UCSD-AML1 (cell line): Measurements from ENCODE around the gene MTCH2.

Experiments
- DNase-seq: peaks from one replicate; lab custom pipeline; 2025; ENCODE audit not compliant: unreplicated experiment; lab: John Stamatoyannopoulos, UW

MTCH2 gene

DNA sequence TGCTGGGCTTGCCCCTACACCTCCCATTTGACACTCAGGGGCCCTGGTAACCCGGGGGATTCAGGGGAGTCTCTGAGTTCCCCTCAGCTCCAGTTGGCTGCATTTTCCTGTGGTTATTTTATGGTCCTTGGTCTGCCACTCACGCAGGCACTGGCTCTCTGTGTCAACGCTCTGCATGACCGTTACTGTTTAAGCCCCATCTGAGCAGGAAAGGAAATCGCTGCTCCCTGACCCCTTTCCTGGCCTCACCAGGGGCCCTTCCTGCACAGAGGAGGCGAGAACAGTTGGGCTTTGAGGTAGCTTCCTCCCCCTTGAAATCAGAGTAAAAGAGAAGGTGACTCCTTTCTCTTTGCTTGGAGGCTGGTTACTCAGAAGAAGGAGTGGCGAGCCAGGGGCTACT, 50.6 kb downstream of the MTCH2 start:
- DNase-seq = peak; percentile 69

DNA sequence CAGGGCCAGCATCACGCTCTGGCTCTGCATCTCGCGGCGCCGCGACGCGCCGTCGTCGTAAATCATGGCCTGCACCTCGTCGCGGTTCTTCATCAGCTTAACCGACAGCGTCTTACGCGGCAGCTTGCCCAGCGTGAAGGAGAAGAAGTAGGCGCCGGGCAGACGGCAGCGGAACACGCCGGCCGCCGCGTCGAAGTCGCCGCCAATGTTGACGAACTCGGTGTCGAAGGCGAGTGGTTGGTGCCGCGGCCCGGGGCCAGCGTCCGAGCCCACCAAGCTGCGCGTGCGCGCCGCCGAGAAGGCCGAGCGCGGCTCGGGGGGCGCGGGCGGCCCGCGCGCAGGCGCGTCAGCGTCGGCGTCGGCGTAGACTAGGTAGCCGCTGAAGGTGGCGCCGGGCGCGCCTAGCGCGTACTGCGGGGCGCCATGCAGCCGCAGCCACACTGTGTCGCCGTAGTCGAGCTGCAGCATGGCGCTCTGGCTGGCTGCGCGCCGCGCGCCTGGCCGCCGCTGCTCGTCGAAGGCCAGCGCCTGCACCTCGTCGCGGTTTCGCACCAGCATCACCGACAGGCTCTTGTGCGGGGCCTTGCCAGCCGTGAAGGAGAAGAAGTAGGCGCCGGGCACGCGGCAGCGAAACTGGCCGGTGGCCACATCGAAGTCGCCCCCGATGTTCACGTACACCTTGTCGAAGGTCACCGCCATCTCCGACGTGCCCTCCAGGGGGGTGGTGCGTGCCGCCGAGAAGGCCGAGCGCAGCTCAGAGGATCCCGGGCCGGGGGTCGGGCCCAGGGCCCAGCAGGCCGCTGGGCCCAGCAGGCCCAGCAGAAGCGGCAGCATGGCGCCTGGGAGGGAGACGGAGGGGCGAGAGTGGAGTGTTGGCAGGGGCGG, 52.1 kb downstream of the MTCH2 start:
- DNase-seq = no peak

DNA sequence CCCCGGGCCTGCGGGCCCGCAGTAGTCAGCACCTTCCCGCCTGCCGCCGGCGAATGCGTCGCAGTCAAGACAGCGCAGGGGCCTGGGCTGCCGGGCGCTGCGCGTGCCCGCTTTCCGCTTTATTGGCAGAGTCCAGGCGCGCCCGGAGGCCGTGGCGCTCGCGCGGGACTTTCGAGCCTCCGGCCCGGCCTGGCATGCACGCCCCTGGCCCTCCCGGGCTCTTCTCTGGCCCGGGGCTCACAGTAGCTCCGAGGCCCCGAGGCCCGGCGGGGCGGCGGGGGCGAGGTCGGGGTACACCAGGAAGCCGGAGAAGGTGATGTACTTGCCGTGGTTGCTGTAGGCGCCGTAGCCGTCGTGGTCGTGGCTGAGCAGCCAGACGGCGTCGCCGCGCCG, 52.8 kb downstream of the MTCH2 start:
- DNase-seq = no peak

DNA sequence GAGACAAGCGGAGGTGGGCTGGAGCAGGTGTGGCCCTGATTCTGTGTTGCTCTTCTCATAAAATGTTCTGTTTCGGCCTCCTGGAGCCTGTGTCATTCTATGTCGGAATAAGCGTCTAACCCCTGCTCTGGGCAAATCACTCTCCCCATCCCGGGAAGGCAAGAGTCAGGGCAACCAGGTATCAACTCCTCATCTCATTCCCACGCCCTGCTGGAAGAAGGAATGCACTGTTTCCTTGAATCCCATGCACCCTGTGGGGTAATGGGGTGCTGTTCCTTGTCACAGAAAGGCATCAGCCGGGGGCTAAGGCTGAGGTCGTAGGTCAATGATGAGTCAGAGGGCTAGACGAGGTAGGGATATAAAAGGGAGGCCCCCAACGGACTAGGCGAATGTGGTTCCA, 53.2 kb downstream of the MTCH2 start:
- no peak for DNase-seq

DNA sequence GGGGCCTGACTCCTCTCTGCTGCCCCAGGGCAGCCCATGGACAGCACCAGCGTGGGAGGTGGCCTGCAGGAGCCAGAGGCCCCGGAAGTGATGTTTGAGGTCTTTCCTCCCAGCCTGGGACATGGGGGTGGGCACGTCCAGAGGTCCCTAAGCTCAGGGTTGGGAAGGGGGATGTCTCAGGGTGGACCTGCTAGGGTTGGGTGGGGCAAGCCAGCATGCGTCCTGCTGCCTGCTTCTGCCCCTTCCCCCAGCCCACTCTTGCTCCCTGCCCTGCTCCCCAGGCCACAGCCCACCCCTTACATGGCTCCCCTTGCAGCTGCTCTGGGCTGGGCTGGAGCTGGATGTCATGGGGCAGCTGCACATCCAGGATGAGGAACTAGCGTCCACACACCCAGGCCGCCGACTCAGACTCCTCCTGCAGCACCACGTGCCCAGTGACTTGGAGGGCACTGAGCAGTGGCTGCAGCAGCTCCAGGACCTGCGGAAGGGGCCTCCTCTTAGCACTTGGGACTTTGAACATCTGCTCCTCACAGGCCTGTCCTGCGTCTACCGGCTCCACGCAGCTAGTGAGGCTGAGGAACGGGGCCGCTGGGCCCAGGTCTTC, 54.5 kb downstream of the MTCH2 start:
- peak; percentile 25 for DNase-seq

DNA sequence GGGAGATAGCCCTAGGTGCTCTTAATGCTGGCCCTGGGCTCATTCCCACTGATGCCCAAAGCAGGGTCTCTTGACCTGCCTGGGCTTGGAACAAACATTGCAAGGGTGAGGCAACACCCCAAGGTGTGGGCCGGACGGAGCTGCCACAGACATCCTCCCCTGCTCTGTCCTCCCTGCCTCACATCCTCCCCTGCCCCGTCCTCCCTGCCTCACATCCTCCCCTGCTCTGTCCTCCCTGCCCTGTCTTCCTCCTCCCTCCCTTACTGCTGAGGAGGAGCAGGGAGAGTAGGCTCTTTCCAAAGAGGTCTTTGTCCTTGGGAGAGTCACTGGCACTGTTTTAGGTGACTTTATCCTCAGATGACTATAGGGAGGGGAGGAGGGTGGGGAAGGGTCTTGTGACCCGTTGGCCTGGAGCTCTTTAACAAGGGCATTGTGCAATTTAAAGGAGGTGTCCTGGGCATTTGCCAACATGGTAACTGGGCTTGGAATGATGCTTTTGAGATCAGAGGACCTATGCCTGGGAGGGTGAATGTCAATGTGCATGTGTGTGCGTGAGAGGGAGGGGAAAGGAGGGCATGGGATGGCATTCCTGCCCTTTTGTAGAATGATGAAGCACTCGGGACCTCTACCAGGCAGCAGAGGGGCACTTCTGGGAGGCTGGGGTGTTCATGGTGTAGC, 55.2 kb downstream of the MTCH2 start:
- no peak for DNase-seq

DNA sequence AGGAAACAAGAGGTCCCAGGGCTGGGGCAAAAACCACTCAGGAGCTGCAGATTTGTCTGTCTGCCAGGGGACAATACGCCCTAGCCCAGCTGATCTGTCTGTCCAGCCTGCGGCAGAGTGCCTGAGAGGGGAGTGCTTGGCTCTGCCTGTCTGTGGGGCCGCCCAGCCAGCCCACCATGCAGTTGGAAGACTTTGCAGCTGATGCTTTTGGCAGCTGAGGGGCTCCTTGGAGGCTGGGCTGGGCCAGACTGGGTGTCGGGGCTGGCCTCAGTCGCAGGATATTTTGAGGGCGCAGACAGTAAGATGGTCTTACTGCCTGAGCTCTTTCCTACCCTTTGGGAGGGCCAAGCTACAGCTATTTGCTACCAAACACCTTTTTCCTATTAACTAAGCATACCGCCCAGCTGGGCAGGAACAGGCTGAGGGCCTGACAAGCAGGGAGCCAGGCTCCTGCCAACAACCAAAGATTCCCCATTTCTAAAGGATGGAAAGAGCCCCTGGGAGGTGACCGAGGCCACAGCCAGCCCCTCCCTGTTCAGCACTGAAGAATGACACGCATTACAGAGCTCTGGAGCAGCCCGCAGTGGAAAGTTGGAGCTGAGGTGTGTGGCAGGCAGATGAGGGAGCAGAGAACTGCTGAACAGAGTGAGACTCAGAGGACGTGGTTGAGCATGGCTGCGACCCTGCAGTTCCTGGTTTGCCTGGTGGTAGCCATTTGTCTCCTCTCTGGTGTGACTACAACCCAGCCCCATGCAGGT, 56.1 kb downstream of the MTCH2 start, which contains the start of gene FAM180B:
Gene FAM180B (plus strand): TSS at position 581 of the 758 bp plus-strand sequence. CDS start 91 bp downstream, at position 672.
- DNase-seq = no peak

DNA sequence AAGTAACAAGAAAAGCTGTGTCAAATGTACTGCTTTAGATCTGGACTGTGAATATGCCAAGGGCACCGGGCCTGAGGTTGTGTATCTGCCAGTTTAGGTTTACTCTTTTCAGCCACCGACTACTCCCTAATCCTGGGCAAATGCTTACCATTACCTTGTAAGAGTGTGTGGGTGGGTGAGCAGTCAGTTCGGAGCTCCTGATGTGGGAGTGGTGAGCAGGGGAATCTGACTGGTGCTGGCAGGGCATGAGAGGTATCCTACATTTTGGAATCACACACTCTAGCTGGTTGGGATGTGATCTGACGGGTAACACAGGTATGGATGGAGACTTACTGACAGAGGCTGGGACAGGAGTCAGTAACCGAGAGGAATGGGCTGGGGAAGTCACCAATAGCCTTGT, 58.5 kb downstream of the MTCH2 start:
- DNase-seq = no peak

DNA sequence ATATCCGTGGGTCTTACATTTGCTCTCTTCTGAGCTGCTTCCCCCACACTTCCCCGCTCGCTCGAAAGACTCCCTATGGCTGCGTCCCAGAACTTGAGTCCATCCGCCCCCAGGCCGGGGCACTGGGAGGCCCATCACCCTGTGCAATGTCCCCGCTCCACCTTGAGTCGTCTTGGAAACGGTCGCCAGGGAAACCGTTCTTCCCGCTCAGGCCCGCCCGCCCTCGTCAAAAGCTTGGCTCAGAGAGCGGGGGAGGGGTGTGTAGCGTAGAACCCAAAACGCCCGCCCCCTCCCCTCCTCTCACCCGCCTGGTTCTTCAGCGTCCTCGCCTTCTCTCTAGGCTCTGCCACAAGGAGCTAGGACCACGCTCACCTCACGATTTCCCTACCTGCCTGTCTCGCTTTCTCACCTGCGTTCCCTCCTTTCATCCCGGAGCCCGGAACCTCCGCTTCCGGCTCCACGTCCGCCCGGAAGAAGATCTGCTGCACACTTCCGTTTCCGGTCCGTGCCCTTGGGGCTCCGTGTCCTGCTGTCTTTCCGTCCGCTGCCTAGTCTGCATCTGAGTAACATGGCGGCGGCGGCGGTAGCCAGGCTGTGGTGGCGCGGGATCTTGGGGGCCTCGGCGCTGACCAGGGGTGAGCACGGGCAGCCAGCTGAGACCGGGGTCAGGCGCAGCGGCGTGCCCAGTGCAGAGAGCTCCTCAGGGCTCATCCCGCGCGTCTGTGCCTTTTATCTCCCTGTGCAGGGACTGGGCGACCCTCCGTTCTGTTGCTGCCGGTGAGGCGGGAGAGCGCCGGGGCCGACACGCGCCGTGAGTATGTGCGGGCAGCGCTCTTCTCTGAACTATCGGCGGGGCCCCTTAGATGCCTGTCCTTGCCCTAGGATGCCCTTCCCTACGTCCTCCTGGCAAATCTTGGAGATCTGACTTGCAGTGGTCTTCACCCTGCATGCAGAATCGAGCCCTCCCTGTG, 63.5 kb downstream of the MTCH2 start, which contains the start of the genes KBTBD4 and NDUFS3:
Gene KBTBD4 (minus strand): TSS at position 447 of the 971 bp plus-strand sequence. CDS start 19 bp downstream, at position 428.
Gene NDUFS3 (plus strand): TSS at position 551 of the 971 bp plus-strand sequence. CDS start 18 bp downstream, at position 569.
- peak; percentile 90 for DNase-seq

DNA sequence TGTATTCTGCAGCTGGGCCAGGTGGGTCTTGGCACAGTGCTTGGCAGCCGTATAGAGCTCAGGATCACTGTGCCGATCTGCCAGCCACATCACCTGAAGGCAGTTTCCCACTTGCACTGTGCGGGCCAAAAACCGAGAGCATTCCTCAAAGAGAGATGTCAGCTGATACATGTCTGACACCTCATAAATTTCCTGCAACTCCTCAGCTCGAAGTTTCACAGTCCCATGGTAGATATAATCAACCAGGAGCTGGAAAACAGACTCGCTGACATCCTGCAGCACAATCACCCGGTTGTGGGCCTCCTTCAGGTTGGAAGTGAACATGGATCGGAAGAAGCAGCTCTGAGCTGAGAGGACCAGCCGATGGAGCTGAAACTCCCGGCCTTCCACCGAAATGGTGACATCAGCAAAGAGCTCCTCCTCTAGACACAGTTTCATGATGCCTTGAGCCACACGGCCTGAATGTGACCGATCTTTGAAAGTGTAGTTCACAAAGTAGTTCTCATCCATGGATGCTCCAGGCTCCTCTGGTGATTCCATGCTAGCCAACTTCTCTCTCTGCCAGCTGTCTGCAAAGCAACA, 64.8 kb downstream of the MTCH2 start:
- no peak for DNase-seq

DNA sequence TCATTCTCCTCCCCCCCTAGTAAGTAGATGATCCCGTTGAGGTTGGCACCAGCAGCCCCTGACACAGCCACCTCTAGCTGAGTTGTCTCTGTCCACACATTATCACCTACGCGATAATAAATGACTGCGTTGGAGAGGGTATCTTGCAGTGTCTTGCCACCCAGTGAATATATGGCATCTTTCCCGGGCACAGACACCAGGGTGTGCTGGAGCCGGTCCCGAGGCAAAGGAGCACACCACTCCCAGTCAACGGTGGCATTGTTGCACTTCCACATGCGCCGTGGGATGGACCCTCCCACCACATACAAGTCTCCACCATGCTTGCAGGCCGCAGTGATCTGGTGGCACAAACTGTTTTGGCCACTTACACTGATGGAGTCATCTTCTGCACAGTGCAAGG, 69.0 kb downstream of the MTCH2 start:
- no peak for DNase-seq

DNA sequence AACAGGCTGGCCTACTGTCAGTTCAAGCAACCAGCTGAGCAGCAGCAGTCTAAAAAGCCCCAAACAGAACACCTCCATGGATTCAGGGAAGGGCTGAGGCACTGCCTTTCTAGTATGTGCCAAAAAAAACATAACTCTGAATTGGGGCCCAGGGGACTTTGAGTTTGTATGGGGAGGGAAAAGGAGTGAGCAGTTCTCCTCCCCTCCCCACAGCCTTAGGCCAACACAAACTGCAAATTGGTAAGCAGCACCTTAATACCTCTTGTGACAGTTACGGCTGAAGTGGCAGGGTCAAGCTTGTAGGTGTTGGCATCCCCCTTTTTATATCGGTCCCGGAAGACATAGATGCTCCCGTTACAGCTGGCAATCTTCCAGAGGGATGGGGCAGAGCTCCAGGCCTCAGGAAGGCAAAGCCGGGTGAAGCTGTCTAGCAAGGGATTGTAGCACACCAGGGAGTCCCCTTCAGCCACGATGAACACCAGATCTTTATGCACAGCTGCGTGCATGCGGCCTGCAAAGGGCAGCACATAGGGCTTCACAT, 69.6 kb downstream of the MTCH2 start:
- DNase-seq = no peak

DNA sequence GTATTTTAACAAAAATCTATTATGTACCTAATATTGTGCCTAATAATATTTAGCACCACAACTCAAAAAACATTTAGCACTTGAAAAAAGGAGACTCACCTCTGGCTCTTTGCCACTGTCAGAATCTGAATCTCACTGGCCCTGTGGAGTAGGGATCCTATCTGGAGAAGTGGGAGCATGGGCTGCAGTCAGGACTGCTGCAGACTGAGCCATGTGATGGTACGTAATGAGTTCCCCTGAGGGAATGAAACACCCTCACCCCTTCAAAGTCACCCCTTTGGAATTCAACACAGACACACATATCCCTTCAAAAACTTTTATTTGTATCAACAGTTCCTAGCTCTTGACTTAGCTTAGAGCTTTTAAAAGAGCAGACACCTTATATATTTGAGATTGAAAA, 70.5 kb downstream of the MTCH2 start:
- no peak for DNase-seq

DNA sequence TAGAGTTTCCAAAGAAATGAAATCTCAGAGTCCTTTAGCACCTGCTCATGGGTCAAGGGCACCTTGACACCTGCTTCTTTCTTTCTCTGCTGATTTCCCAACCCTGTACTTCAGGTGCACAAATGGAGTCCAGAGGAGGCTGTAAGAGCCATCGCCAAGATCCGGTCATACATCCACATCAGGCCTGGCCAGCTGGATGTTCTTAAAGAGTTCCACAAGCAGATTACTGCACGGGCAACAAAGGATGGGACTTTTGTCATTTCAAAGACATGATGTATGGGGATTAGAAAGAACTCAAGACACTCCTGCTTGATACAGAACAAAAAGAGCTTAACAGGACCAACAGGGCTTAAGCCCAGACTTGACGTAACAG, 71.0 kb downstream of the MTCH2 start:
- DNase-seq = no peak

DNA sequence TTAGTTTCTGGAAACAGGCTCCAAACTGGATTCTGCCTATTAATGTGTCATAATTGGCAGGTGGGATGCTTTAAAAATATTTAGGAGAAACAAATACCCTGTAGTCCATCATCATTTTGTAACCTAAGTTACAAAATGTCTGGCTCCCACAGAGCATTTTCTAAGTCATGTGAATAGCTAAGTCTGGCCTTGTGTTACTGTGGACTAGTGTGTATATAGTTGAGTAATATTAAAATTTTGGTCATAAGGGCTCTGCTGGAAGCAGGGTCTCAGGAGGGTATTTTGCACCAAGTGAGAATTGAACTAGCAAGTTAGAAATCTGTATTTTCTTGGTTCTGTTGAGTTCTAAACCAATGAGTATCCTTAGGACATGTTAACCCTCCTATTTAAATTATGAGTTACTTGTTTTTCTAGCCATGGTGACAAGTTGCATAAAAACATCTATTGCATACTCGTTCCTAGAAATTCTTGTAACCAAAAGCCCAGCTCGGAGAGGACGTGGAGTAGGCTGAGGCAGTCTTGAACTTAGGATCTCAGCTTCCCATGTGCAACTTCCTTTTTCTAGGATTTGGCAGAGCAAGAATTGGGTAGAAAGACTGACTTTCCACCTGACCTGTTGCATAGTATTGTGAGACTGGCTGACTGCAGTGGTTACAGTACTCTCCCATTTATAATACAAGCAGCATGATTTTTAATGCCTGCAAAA, 71.6 kb downstream of the MTCH2 start:
- DNase-seq = no peak

DNA sequence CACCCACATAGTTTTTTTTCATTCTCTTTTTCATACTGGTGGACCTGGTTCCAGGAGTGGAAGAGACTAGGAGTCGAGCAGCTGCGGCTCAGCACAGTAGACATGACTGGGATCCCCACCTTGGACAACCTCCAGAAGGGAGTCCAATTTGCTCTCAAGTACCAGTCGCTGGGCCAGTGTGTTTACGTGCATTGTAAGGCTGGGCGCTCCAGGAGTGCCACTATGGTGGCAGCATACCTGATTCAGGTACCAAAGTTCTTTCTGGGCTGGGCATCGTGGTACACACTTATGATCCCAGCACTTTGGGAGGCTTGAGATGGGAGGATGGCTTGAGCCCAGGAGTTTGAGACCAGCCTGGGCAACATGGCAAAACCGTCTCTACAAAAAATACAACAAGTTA, 72.7 kb downstream of the MTCH2 start:
- no peak for DNase-seq
